GM21825 (cell line): Measurements from ENCODE around the gene PPP1R36.
"Not testable (repeated sequence)": the region's sequence is repeated elsewhere in the genome, so short reads cannot be mapped to it uniquely, and the experiment has no call there.

Source experiments
- ATAC-seq: cut with Tn5 transposase; IDR thresholded peaks from one replicate; pipeline ENCODE4 v1.9.1; 2021; ENCODE audit warnings: mild to moderate bottlenecking, moderate library complexity; ENCODE audit not compliant: unreplicated experiment

PPP1R36 gene

GRCh38 chr14:64549791-64550620 is at the start of gene PPP1R36:
Gene PPP1R36, plus strand, starts transcription at chr14:64549961. Its CDS starts 37 bp downstream, at chr14:64549998.
- no peak for ATAC-seq

- no peak for ATAC-seq
These were observed 49.7 kb upstream of the PPP1R36 start for GRCh38 chr14:64500088-64500487.

GRCh38 chr14:64501411-64502171 is 48.2 kb upstream of the PPP1R36 start:
- no peak for ATAC-seq

GRCh38 chr14:64502456-64502855 is 47.3 kb upstream of the PPP1R36 start:
- no peak for ATAC-seq

GRCh38 chr14:64502887-64503433 is 46.8 kb upstream of the PPP1R36 start:
- ATAC-seq, result peak; percentile 2

GRCh38 chr14:64503434-64504309 is 46.1 kb upstream of the PPP1R36 start, which contains the start of gene ZBTB25:
Gene ZBTB25, minus strand, starts transcription at chr14:64503838. Its CDS starts 13,305 bp downstream, at chr14:64490533.
- ATAC-seq, result peak; percentile 56

GRCh38 chr14:64504310-64504896 is 45.4 kb upstream of the PPP1R36 start, which contains the start of gene ZBTB1:
Gene ZBTB1, plus strand, starts transcription at chr14:64504770. Its CDS starts 16,735 bp downstream, at chr14:64521505.
- peak; percentile 20 for ATAC-seq

- ATAC-seq, result peak; percentile 24
These were observed 44.6 kb upstream of the PPP1R36 start for GRCh38 chr14:64504897-64505794.

GRCh38 chr14:64506721-64507120 is 43.0 kb upstream of the PPP1R36 start:
- no peak for ATAC-seq

GRCh38 chr14:64507376-64508156 is 42.2 kb upstream of the PPP1R36 start:
- no peak for ATAC-seq

- no peak for ATAC-seq
These were observed 41.5 kb upstream of the PPP1R36 start for GRCh38 chr14:64508215-64508776.

- no peak for ATAC-seq
These were observed 40.7 kb upstream of the PPP1R36 start for GRCh38 chr14:64509036-64509435.

- ATAC-seq, result no peak
These were observed 38.7 kb upstream of the PPP1R36 start for GRCh38 chr14:64510825-64511671.

- ATAC-seq, result no peak
These were observed 36.5 kb upstream of the PPP1R36 start for GRCh38 chr14:64513271-64513670.

GRCh38 chr14:64515053-64515452 is 34.7 kb upstream of the PPP1R36 start:
- no peak for ATAC-seq

- ATAC-seq, result no peak
These were observed 32.8 kb upstream of the PPP1R36 start for GRCh38 chr14:64516969-64517368.

- not testable (repeated sequence) for ATAC-seq
These were observed 32.1 kb upstream of the PPP1R36 start for GRCh38 chr14:64517667-64518066.
